ENCODE data around the gene CDK10. TPM values are rescaled to one million over a fixed set of nuclear protein-coding genes. Genes with fewer than 3 reads are reported as not detected.

The CDK10 gene
- polyA plus RNA-seq, 1 donor from 2014 or later: 126 TPM

DNA sequence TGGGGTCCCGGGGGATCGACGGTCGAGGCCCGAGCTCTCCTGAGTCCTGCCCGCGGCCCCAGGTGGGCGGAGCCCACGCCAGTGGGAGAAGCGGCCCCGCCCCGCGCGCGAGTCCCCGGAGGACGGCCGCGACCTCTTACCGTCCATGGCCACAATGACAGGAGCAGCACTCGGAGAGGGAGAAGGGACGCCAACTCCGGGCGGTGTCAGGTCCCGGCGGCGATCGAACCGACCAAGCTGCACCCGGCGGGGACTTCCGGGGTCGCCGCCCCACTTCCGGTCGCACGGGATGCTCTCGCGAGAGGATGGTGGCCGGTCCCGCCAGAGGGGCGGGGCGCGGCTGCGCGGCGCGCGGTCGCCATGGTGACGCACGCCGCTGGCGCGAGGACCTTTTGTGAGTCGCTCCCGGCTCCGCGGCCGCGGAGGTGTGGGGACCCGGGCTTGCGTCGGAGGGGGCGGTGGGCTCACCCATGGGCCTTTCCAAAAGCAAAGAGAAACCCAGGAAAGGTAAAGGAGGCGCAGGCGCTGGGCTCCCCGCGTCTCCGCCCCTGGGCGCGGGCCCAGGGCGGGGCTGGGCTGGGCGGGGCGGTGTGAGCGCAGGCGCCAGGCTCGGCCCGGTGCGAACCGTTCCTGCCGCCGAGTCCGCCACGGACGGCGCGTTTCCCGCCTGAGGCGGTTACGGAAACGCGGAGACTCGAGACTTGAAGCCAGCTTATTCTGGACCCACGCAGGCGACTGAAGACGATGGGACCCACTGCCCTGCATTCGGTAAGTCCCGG, 28.9 kb upstream of the CDK10 start, which contains the start of the genes CHMP1A and SPATA33:
Gene CHMP1A, minus strand, starts transcription at position 267 of the 779 bp plus-strand sequence. Its CDS starts 120 bp downstream, at position 147.
Gene SPATA33, plus strand, starts transcription at position 395 of the 779 bp plus-strand sequence. Its CDS starts 76 bp downstream, at position 471.
- Histone ChIP-seq H3K27ac (ENCODE audit: low read length) (peak within 1 kb of the TSS; percentile 66), H2AFZ (ENCODE audit: low read depth, low read length) (peak within 1 kb of the TSS; percentile 65), H3K4me2 (ENCODE audit: low read length) (peak within 1 kb of the TSS; percentile 54)

More for the DNA sequence above, 28.9 kb upstream of the CDK10 start, which contains the start of the genes CHMP1A and SPATA33:
- Histone ChIP-seq H3K4me3 (ENCODE audit: low read length) (peak within 1 kb of the TSS; percentile 94), H3K27me3 (ENCODE audit: insufficient read depth, low read depth, low read length) (no peaks in the 10 kb centered on the region), H3F3A (ENCODE audit: insufficient read depth, low read length, poor library complexity, severe bottlenecking) (no peaks in the 10 kb centered on the region), H4K20me1 (ENCODE audit: insufficient read depth) (no peaks in the 10 kb centered on the region), H3K79me2 (replicated peaks; ENCODE audit: insufficient read depth, low read length) (peaks cover 43% of the 10 kb centered on the region), H3K36me3 (ENCODE audit: insufficient read depth, low read length) (peaks cover 11% of the 10 kb centered on the region), H3K9me3 (ENCODE audit: low read length) (no peaks in the 10 kb centered on the region), H3K9ac (ENCODE audit: low read length) (peak within 1 kb of the TSS; percentile 84), H3K9me2 (ENCODE audit: insufficient read depth, low read length) (no peaks in the 10 kb centered on the region)
- TF ChIP-seq RAD21 (conservative IDR thresholded peaks at IDR 0.05) (peak; percentile 46), MXI1 (conservative IDR thresholded peaks at IDR 0.05; ENCODE audit: poor library complexity, severe bottlenecking) (peak; percentile 98), TAF1 (IDR thresholded peaks at IDR 0.05; ENCODE audit: low read depth) (peak; percentile 12), POLR2AphosphoS5 (IDR thresholded peaks at IDR 0.05) (peak; percentile 91), CTCF (IDR thresholded peaks at IDR 0.05; ENCODE audit: poor library complexity, severe bottlenecking) (no peak), REST (IDR thresholded peaks at IDR 0.05; ENCODE audit: borderline replicate concordance) (peak; percentile 41), EP300 (conservative IDR thresholded peaks at IDR 0.05; ENCODE audit: poor library complexity, severe bottlenecking) (peak; percentile 18), EZH2 (IDR thresholded peaks at IDR 0.05; ENCODE audit: borderline replicate concordance, insufficient read depth, low read length, poor library complexity, severe bottlenecking) (no peak), SMC3 (conservative IDR thresholded peaks at IDR 0.05; ENCODE audit: poor library complexity) (no peak)

Data from neural cell (in vitro differentiated cells).